Common myeloid progenitor, CD34-positive (primary cell): ENCODE data around the gene ZBTB3.
A peak's percentile ranks its signal among the peaks of the same experiment; 100 is the strongest.

Source experiments
- CTCF ChIA-PET: fragments of 350-600 bp; sonication (Branson Sonifier 250); formaldehyde crosslinking; loops from one replicate; lab custom pipeline; 2021; ENCODE audit warnings: antibody characterized with exemption; lab: Charles Lee
- POLR2A ChIA-PET: fragments of 350-600 bp; sonication (Branson Sonifier 250); formaldehyde crosslinking; loops from one replicate; lab custom pipeline; 2021; ENCODE audit warnings: antibody characterized with exemption; lab: Charles Lee
- DNase-seq, 3 donors: peaks; one replicate each; pipeline versions ENCODE4 v3.0.0 to v3.0.0-alpha.2; 2013
- H3K27ac ChIP-seq, 2 experiments: 1 replicate in 1 of 2; 2 replicates in 1 of 2; pipeline ENCODE4 v1.7.0; 2013; ENCODE audit warnings: inconsistent platforms in 2 of 2, low read length in 2 of 2, mild to moderate bottlenecking in 2 of 2, low read depth in 1 of 2, moderate library complexity in 1 of 2; ENCODE audit not compliant: severe bottlenecking in 2 of 2, insufficient read depth in 1 of 2, poor library complexity in 1 of 2
- H3K27me3 ChIP-seq, 5 experiments: replicated peaks in 2 of 5; 1 replicate in 3 of 5; 2 replicates in 2 of 5; pipeline versions ENCODE4 v1.6.1 to v1.7.0; 2013; ENCODE audit warnings: low read length in 4 of 5, mild to moderate bottlenecking in 2 of 5, moderate library complexity in 2 of 5, inconsistent platforms in 1 of 5; ENCODE audit not compliant: insufficient read depth in 5 of 5, control insufficient read depth in 4 of 5
- H3K36me3 ChIP-seq, 4 experiments: 1 replicate in 2 of 4; 2 replicates in 2 of 4; pipeline versions ENCODE4 v1.6.1 to v1.7.0; 2013; ENCODE audit warnings: low read length in 3 of 4, control low read depth in 1 of 4, mild to moderate bottlenecking in 1 of 4; ENCODE audit not compliant: control insufficient read depth in 4 of 4, insufficient read depth in 4 of 4
- H3K4me1 ChIP-seq, 4 experiments: 1 replicate in 3 of 4; 2 replicates in 1 of 4; pipeline versions ENCODE4 v1.6.1 to v1.7.1; 2013; ENCODE audit warnings: low read length in 3 of 4, mild to moderate bottlenecking in 3 of 4, control low read depth in 1 of 4, inconsistent platforms in 1 of 4, moderate library complexity in 1 of 4; ENCODE audit not compliant: control insufficient read depth in 4 of 4, insufficient read depth in 4 of 4; ENCODE audit errors: control extremely low read depth in 1 of 4
- H3K4me3 ChIP-seq, 7 experiments: 1 replicate in 4 of 7; 2 replicates in 3 of 7; pipeline versions ENCODE4 v1.5.1 to v1.7.0; 2013; ENCODE audit warnings: mild to moderate bottlenecking in 7 of 7, low read length in 6 of 7, moderate library complexity in 6 of 7, inconsistent platforms in 2 of 7, low read depth in 2 of 7, control low read depth in 1 of 7; ENCODE audit not compliant: insufficient read depth in 4 of 7, control insufficient read depth in 1 of 7; ENCODE audit errors: extremely low read depth in 1 of 7
- H3K9me3 ChIP-seq, 5 experiments: 1 replicate in 4 of 5; 2 replicates in 1 of 5; pipeline versions ENCODE4 v1.6.1 to v1.7.1; 2013; ENCODE audit warnings: low read length in 4 of 5, mild to moderate bottlenecking in 2 of 5, inconsistent platforms in 1 of 5, low read depth in 1 of 5, moderate library complexity in 1 of 5; ENCODE audit not compliant: control insufficient read depth in 4 of 5, insufficient read depth in 2 of 5; ENCODE audit errors: control extremely low read depth in 1 of 5
- WGBS: methylation state at CpG from one replicate; pipeline ENCODE4 v1.1.5; 2013; ENCODE audit not compliant: insufficient coverage; 5-methylcytosine and 5-hydroxymethylcytosine counted together

Gene ZBTB3

DNA sequence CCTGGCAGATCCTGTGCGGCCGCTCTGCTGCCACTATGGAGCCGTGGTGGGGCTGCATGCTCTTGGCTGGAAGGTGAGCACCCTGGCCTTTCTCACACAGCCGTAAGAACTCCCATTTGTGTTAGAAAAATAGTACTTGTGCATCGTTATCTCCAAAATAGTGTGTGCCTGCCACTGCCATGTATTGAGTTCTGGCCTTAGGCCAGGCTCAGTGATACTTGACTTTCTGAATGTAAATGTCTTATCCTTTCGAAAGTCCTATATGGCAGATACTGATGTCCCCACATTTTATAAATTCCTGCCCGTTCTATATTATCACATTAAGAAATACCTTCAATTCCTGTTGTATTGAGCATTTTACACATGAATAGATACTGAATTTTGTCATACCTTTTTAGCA, 28.8 kb upstream of the ZBTB3 start:
- CTCF ChIA-PET, result interaction anchor here (1.1 kb wide), 1 partner anchor 47 kb away, joined by 3 read pairs; no protein-coding TSS in a partner anchor
- no peaks in the 10 kb centered on the region for H3K27me3 ChIP-seq
- POLR2A ChIA-PET, result no interaction called here
- H3K4me1 ChIP-seq, result peaks cover 4 to 12% (median 10%) of the 10 kb centered on the region in 4 experiments
- peaks cover 0 to 40% (median 19%) of the 10 kb centered on the region in 4 experiments for H3K36me3 ChIP-seq
- H3K27ac ChIP-seq, result no peak overlapping the region
- 96% methylated on average over 7 of the region's 7 CpGs for WGBS
- H3K4me3 ChIP-seq, result no peak overlapping the region
- no peak for DNase-seq
- no peaks in the 10 kb centered on the region for H3K9me3 ChIP-seq

DNA sequence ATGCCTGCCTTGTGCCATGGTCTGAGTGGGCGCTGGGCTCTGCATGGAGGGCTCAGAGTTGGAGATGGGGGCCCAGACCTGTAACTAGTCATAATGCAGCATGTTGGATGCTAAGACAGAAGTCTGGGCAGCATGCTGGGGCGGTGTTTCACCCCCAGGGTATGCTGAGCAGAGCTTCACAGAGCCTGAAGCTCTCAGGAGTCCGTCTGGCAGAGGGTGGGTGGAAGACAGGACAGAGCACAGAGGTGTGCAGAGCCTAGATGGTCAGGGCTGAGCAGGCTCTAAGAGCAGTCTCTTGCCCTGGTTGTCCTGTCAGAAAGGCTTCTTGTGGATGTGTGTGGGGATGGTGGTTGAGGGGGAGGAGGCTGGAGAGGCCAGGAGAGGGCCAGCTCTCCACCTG, 24.5 kb upstream of the ZBTB3 start:
- Histone ChIP-seq H3K9me3 (no peaks in the 10 kb centered on the region), H3K4me3 (no peak overlapping the region), H3K4me1 (peaks cover 0 to 3% (median 0%) of the 10 kb centered on the region in 4 experiments), H3K36me3 (peaks cover 5 to 58% (median 31%) of the 10 kb centered on the region in 4 experiments), H3K27ac (no peak overlapping the region), H3K27me3 (no peaks in the 10 kb centered on the region)
- DNase-seq, result no peak
- POLR2A ChIA-PET, result no interaction called here
- CTCF ChIA-PET, result interaction anchor here (4.1 kb wide), 1 partner anchor 8 kb away, joined by 24 read pairs; no protein-coding TSS in a partner anchor
- 90% methylated on average over 2 of the region's 3 CpGs for WGBS

DNA sequence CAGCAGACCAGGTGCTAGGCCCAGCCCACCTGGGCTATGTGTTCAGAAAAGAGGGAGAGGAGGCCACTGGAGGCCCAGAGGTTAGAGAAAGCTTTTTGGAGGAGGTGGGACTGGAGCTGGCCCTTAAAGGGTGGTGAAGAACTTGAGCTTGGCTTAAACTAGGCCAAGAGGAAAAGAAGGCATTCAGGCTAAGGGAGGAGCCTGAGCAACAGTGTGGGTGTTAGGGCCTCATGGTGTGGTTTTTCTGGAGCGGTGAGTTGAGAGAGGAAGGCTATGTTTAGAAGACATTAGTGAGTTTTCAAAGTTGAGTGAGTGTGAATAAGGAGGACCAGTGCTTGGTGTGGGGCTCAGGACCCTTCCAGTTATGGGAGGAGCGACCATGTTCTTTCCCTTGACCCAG, 23.4 kb upstream of the ZBTB3 start:
- H3K9me3 ChIP-seq, result no peaks in the 10 kb centered on the region
- ChIA-PET CTCF (interaction anchor here (1.3 to 4.1 kb wide), 3 partner anchors 9 to 89 kb away, joined by 3 to 24 read pairs (median 3); no protein-coding TSS in a partner anchor), POLR2A (no interaction called here)
- no peaks in the 10 kb centered on the region for H3K27me3 ChIP-seq
- peaks cover 0 to 7% (median 0%) of the 10 kb centered on the region in 4 experiments for H3K4me1 ChIP-seq
- no peak overlapping the region for H3K4me3 ChIP-seq
- H3K27ac ChIP-seq, result no peak overlapping the region
- 100% methylated on average over 2 of the region's 2 CpGs for WGBS
- H3K36me3 ChIP-seq, result peaks cover 5 to 52% (median 25%) of the 10 kb centered on the region in 4 experiments
- no peak for DNase-seq

DNA sequence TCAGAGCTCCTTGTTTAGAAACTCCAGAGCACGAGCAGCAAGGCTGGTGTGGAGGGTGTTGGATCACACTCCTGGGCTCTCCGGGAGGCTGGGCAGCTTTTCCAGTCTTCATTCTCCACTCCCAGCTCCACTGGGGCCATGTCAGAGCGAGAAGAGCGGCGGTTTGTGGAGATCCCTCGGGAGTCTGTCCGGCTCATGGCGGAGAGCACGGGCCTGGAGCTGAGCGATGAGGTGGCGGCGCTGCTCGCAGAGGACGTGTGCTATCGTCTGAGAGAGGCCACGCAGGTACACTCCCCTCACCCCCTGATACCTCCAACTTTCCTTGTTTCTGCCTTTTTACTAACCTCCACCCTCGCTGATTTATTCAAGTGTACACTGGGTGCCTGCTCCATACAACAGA, 21.7 kb upstream of the ZBTB3 start:
- peaks cover 0 to 19% (median 9%) of the 10 kb centered on the region in 4 experiments for H3K4me1 ChIP-seq
- no peak for DNase-seq
- no peaks in the 10 kb centered on the region for H3K9me3 ChIP-seq
- H3K27ac ChIP-seq, result no peak overlapping the region
- POLR2A ChIA-PET, result interaction anchor here (0.9 to 1.7 kb wide), 3 partner anchors 11 to 66 kb away, joined by 3 to 5 read pairs (median 5); partner anchors contain the start of genes POLR2G and TMEM179B
- H3K36me3 ChIP-seq, result peaks cover 5 to 46% (median 19%) of the 10 kb centered on the region in 4 experiments
- no peak overlapping the region for H3K4me3 ChIP-seq
- H3K27me3 ChIP-seq, result no peaks in the 10 kb centered on the region
- CTCF ChIA-PET, result interaction anchor here (1.3 to 4.1 kb wide), 3 partner anchors 10 to 82 kb away, joined by 5 to 24 read pairs (median 5); partner anchors contain the start of gene ZBTB3
- 98% methylated on average over 15 of the region's 17 CpGs for WGBS

DNA sequence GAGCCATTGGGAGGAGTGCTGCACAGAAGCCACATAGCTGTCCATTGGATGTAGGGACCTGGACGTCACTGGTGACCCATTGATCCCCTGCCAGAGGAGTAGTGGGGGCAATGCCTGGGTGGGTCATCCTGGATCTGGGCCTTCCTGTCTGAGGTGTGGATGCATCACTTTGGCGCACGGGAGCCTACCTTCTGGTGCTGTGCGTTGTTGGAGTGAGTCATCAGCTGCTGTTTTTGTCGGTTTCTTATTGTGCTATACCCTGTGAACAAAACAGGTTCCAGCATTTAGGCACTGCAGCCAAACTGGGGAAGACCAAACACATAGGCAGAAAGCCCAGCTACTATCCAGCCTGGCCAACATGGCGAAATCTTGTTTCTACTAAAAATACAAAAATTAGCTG, 20.4 kb upstream of the ZBTB3 start:
- 98% methylated on average over 4 of the region's 6 CpGs for WGBS
- DNase-seq, result no peak
- Histone ChIP-seq H3K27ac (no peak overlapping the region), H3K9me3 (no peaks in the 10 kb centered on the region), H3K4me3 (peak overlapping the region in 1 of 7 experiments; percentile 22), H3K36me3 (peaks cover 5 to 40% (median 17%) of the 10 kb centered on the region in 4 experiments), H3K27me3 (no peaks in the 10 kb centered on the region), H3K4me1 (peaks cover 3 to 26% (median 18%) of the 10 kb centered on the region in 4 experiments)
- CTCF ChIA-PET, result interaction anchor here (1.5 to 4.1 kb wide), 2 partner anchors 12 to 20 kb away, joined by 5 to 24 read pairs; partner anchors contain the start of gene ZBTB3
- POLR2A ChIA-PET, result interaction anchor here (0.6 to 1.7 kb wide), 2 partner anchors 12 to 1411 kb away, joined by 4 to 5 read pairs; partner anchors contain the start of gene TMEM179B

DNA sequence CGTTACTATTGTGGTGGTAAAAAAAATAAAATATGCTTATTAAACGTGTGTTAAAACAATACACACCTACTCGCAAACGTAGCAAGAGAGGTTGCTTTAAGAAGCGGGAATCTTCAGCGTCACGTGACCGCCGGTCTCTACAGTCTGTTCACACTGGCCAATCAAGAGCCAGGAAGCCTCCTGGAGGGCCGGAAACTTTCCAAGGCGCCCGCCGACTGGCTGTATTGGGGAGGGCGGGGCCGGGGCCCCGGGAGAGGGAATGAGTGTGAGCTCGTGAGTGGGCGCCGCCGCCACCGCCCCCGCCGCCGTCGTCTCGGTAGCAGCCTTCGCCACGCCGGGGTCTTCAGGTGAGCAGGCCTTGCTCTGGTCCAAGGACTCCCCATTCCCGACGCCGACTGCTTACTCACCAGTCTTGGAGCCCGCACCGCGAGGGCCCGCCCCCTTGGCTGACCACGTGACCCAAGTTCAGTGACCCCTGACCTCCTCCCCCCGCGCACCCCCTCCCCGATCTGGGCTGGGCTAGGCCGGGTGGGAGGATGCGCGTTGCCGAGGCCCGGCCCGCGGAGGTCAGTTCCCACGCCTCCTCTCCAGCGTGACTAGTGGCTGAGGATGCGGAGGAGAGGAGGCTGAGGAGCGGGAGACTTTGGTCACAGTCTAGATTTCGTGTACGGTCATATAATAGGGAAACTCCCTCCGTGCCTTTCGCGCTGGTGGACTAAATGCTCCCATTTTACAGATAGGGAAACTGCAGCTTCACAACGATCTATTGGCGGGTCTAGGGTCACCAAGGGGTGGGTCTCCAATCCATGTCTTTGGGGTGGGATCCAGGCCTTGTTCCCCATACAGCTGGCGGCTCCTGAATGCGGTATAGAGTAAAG, 17.4 kb upstream of the ZBTB3 start, which contains the start of gene TAF6L:
TAF6L (plus strand) TSS at position 253 of the 878 bp plus-strand sequence. CDS start 4,388 bp downstream, outside the sequence.
- POLR2A ChIA-PET, result interaction anchor here (0.7 to 1.8 kb wide), 5 partner anchors 10 to 179 kb away, joined by 3 to 6 read pairs (median 3); partner anchors contain the start of genes POLR2G, TMEM179B and ZBTB3
- WGBS, result 3% methylated on average over 24 of the region's 60 CpGs

More for the DNA sequence above, 17.4 kb upstream of the ZBTB3 start, which contains the start of gene TAF6L:
- Histone ChIP-seq H3K9me3 (no peaks in the 10 kb centered on the region), H3K4me1 (peaks cover 3 to 26% (median 18%) of the 10 kb centered on the region in 4 experiments), H3K27ac (peak within 1 kb of the TSS; percentile 54 to 82), H3K27me3 (no peaks in the 10 kb centered on the region), H3K36me3 (peaks cover 9 to 34% (median 18%) of the 10 kb centered on the region in 4 experiments), H3K4me3 (peak within 1 kb of the TSS; percentile 56 to 85 (median 76))
- CTCF ChIA-PET, result interaction anchor here (1.2 to 2.2 kb wide), 6 partner anchors 9 to 114 kb away, joined by 3 to 9 read pairs (median 4); partner anchors contain the start of genes POLR2G and TMEM179B
- peak; percentile 89 to 94 (median 94) for DNase-seq
